ENCODE data around the gene VAMP8.

DNA sequence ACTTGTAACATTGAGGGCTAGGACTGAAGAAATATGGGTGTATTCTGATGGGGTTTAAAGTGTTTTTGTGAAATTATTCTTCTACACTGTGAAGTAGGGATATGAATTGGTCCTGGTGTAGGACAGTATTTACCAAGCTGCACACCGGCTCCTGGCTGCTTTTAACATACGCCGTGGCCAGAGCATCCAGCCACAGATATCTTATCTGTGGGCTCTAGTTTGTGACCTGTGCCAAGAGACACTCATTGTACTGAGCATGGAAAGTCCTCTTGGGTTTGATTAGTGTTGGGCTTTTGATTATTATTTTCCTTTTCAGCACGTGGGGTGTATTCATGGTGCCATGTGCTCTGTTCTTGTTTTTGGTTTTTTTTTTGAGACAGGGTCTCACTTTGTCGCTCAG is 46.6 kb downstream of the VAMP8 start:
- TF ChIP-seq IRF2 (CRISPR knock-in tag; IDR thresholded peaks at IDR 0.05; ENCODE audit: borderline replicate concordance, low read depth) (no peak), ZBTB21 (CRISPR knock-in tag; IDR thresholded peaks at IDR 0.05; ENCODE audit: borderline replicate concordance) (no peak), KAT7 (CRISPR knock-in tag; IDR thresholded peaks at IDR 0.05; ENCODE audit: borderline replicate concordance) (no peak), NR3C1 (CRISPR knock-in tag; conservative IDR thresholded peaks at IDR 0.05; ENCODE audit: low read depth) (no peak), ZNF219 (CRISPR knock-in tag; IDR thresholded peaks at IDR 0.05; ENCODE audit: borderline replicate concordance) (no peak)
- TF ChIP-seq, protein P1, sequence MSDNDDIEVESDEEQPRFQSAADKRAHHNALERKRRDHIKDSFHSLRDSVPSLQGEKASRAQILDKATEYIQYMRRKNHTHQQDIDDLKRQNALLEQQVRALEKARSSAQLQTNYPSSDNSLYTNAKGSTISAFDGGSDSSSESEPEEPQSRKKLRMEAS (CRISPR knock-in tag; IDR thresholded peaks at IDR 0.05): no peak
- TF ChIP-seq, protein P2, sequence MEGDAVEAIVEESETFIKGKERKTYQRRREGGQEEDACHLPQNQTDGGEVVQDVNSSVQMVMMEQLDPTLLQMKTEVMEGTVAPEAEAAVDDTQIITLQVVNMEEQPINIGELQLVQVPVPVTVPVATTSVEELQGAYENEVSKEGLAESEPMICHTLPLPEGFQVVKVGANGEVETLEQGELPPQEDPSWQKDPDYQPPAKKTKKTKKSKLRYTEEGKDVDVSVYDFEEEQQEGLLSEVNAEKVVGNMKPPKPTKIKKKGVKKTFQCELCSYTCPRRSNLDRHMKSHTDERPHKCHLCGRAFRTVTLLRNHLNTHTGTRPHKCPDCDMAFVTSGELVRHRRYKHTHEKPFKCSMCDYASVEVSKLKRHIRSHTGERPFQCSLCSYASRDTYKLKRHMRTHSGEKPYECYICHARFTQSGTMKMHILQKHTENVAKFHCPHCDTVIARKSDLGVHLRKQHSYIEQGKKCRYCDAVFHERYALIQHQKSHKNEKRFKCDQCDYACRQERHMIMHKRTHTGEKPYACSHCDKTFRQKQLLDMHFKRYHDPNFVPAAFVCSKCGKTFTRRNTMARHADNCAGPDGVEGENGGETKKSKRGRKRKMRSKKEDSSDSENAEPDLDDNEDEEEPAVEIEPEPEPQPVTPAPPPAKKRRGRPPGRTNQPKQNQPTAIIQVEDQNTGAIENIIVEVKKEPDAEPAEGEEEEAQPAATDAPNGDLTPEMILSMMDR (IDR thresholded peaks at IDR 0.05): no peak
- TF ChIP-seq, protein P3, sequence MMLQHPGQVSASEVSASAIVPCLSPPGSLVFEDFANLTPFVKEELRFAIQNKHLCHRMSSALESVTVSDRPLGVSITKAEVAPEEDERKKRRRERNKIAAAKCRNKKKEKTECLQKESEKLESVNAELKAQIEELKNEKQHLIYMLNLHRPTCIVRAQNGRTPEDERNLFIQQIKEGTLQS (CRISPR knock-in tag; conservative IDR thresholded peaks at IDR 0.05): no peak
- TF ChIP-seq, protein P4, sequence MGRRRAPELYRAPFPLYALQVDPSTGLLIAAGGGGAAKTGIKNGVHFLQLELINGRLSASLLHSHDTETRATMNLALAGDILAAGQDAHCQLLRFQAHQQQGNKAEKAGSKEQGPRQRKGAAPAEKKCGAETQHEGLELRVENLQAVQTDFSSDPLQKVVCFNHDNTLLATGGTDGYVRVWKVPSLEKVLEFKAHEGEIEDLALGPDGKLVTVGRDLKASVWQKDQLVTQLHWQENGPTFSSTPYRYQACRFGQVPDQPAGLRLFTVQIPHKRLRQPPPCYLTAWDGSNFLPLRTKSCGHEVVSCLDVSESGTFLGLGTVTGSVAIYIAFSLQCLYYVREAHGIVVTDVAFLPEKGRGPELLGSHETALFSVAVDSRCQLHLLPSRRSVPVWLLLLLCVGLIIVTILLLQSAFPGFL (CRISPR knock-in tag; IDR thresholded peaks at IDR 0.05; ENCODE audit: borderline replicate concordance): no peak
